ENCODE measurements around the gene FLCN. TPM values are rescaled to one million over a fixed set of nuclear protein-coding genes. Genes with fewer than 3 reads are reported as not detected.

The FLCN gene
- total and polyA plus RNA-seq, 2 of the 13 experiments (the other 11 are each of a cell fraction or from before 2014, with no cell fraction given): 16.6 to 24.9 TPM

GRCh38 chr17:17198281-17198680 lies 38.7 kb downstream of the FLCN start:
- Histone ChIP-seq H3K9me3 (ENCODE audit: low read length) (no peaks in the 10 kb centered on the region), H3K4me2 (ENCODE audit: low read depth, low read length) (no peak overlapping the region), H3K27ac (ENCODE audit: extremely low read length, insufficient read depth, low read length) (no peak overlapping the region), H3K9ac (ENCODE audit: insufficient read depth, low read depth, low read length) (no peak overlapping the region), H3K27me3 (ENCODE audit: control insufficient read depth in 1 of 2, insufficient read depth in 2 of 2, low read length in 2 of 2) (no peaks in the 10 kb centered on the region), H4K20me1 (ENCODE audit: insufficient read depth, low read length) (no peaks in the 10 kb centered on the region), H2AFZ (ENCODE audit: low read length) (no peak overlapping the region), H3K79me2 (ENCODE audit: insufficient read depth, low read length) (peaks cover 3% of the 10 kb centered on the region), H3K4me1 (ENCODE audit: insufficient read depth, low read length) (0 out of 2 replicates have a peak, but pooled peaks cover under 1% of the 10 kb centered on the region), H3K36me3 (replicated peaks in 1 of 2; ENCODE audit: control insufficient read depth in 1 of 2, insufficient read depth in 2 of 2, low read length in 2 of 2) (peaks cover 12 to 20% of the 10 kb centered on the region in 2 experiments; a peak in 4 of 5 replicates), H3K4me3 (replicated peaks in 1 of 3; ENCODE audit: insufficient read depth in 1 of 3, low read depth in 2 of 3, low read length in 3 of 3) (no peak overlapping the region)
- TF ChIP-seq, protein P1, sequence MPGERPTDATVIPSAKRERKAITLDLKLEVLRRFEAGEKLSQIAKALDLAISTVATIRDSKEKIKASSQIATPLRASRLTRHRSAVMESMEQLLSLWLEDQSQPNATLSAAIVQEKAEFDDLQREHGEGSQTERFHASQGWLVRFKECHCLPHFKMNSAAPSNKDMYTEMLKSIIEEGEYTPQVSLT (CRISPR knock-in tag; IDR thresholded peaks at IDR 0.05; ENCODE audit: borderline replicate concordance, low read depth): no peak
- TF ChIP-seq ZNF816 (CRISPR knock-in tag; IDR thresholded peaks at IDR 0.05; ENCODE audit: borderline replicate concordance): no peak
- TF ChIP-seq NFE2L2 (IDR thresholded peaks at IDR 0.05; ENCODE audit: low read length): no peak
- no peak for TF ChIP-seq CTCF (CRISPR knock-in tag; IDR thresholded peaks at IDR 0.05)
- TF ChIP-seq, protein P2, sequence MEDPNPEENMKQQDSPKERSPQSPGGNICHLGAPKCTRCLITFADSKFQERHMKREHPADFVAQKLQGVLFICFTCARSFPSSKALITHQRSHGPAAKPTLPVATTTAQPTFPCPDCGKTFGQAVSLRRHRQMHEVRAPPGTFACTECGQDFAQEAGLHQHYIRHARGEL (CRISPR knock-in tag; IDR thresholded peaks at IDR 0.05): no peak
- no peak for TF ChIP-seq PHF21A (CRISPR knock-in tag; IDR thresholded peaks at IDR 0.05)
- no peak for TF ChIP-seq GZF1 (CRISPR knock-in tag; IDR thresholded peaks at IDR 0.05)
- no peak for TF ChIP-seq ZNF639 (CRISPR knock-in tag; conservative IDR thresholded peaks at IDR 0.05)
- in situ Hi-C loops (cut with HindIII; ENCODE audit: extremely low pct_ligation_motif_present, low pct_unique_long_range_greater_than_20kb): no loop called here
- intact Hi-C loops (cut with micrococcal nuclease; ENCODE audit: unreplicated experiment): no loop called here
- 100% methylated on average over 1 of the region's 1 CpG for WGBS (ENCODE audit: low lambda C conversion rate)
- ATAC-seq (no peak), FAIRE-seq (no peak), DNase-seq (ENCODE audit: low spot score) (no peak)
- ChIA-PET CTCF (ENCODE audit: low intra/inter-chr PET ratio, low total read pairs) (no interaction called here), POLR2A (no interaction called here)
- no TSS peak for BruUV-seq (replicated peaks)
